ENCODE results near the gene PXMP2. TPM values are rescaled to one million over a fixed set of nuclear protein-coding genes. Genes with fewer than 3 reads are reported as not detected.

Gene PXMP2
- total RNA-seq, 1 experiment from 2014 or later = 17.8 TPM

GRCh38 chr12:132717531-132718387 is 30.4 kb downstream of the PXMP2 start:
- H3K36me3 Mint-ChIP-seq (ENCODE audit: insufficient read depth in 1 of 3, low read depth in 3 of 3) = peaks cover 30 to 78% (median 63%) of the 10 kb centered on the region in 3 experiments; a peak in 6 of 7 replicates

More at GRCh38 chr12:132717531-132718387, 30.4 kb downstream of the PXMP2 start:
- no peak overlapping the region for H4K5ac ChIP-seq (ENCODE audit: insufficient read length, low read depth, low read length)
- no peak overlapping the region for H2BK5ac ChIP-seq (ENCODE audit: insufficient read length, low read length)
- H3K9ac ChIP-seq (ENCODE audit: extremely low read depth, insufficient read length, low read length) = no peak overlapping the region
- Mint-ChIP-seq H3K27ac (peak overlapping the region in 2 of 3 experiments; percentile 10 to 40; a peak in 3 of 7 replicates), H3K27me3 (ENCODE audit: low read depth) (no peaks in the 10 kb centered on the region), H3K4me3 (no peak overlapping the region), H3K9me3 (no peaks in the 10 kb centered on the region), H3K4me1 (no peaks in the 10 kb centered on the region)
- no peaks in the 10 kb centered on the region for H3K27me3 ChIP-seq (ENCODE audit: insufficient read depth, low read length)
- H3K18ac ChIP-seq (ENCODE audit: insufficient read length, low read depth, low read length) = no peak overlapping the region
- H3K56ac ChIP-seq (ENCODE audit: insufficient read length, low read depth, low read length) = no peak overlapping the region
- H3T11ph ChIP-seq (ENCODE audit: low read length) = no peak overlapping the region
- H3K79me2 ChIP-seq (ENCODE audit: insufficient read depth, low read length) = peaks cover 6% of the 10 kb centered on the region; the same call in 1 of the 2 replicates
- no peak overlapping the region for H2BK120ac ChIP-seq (ENCODE audit: low read depth, low read length, poor library complexity, severe bottlenecking)
- H3K23me2 ChIP-seq (ENCODE audit: insufficient read length, low read depth, low read length, poor library complexity, severe bottlenecking) = no peaks in the 10 kb centered on the region
- H3K79me1 ChIP-seq (ENCODE audit: insufficient read depth, low read depth, low read length, poor library complexity, severe bottlenecking) = peaks cover 6% of the 10 kb centered on the region
- no CpG with 5 or more reads among the region's 61 CpGs for WGBS (ENCODE audit: extremely low coverage, insufficient read length, low lambda C conversion rate)
- H3K4ac ChIP-seq (ENCODE audit: low read depth, low read length) = no peak overlapping the region
- no peak overlapping the region for H3K27ac ChIP-seq (ENCODE audit: insufficient read length, low read depth, low read length)
- H2AK5ac ChIP-seq (ENCODE audit: insufficient read length, low read length) = no peak overlapping the region
- no peak overlapping the region for H2BK12ac ChIP-seq (ENCODE audit: insufficient read length, low read depth, low read length)
- no peak overlapping the region for H3K23ac ChIP-seq (ENCODE audit: insufficient read length, low read depth, low read length)
- no peak overlapping the region for H2BK20ac ChIP-seq (ENCODE audit: low read depth, low read length, poor library complexity, severe bottlenecking)
- no peak overlapping the region for H3K14ac ChIP-seq (ENCODE audit: insufficient read depth, low read length)
- no peak overlapping the region for H2AFZ ChIP-seq (ENCODE audit: low read length)
- no peaks in the 10 kb centered on the region for H3K9me3 ChIP-seq (ENCODE audit: control insufficient read depth, low read depth, low read length)
- no peak for DNase-seq
- no peak overlapping the region for H4K8ac ChIP-seq (replicated peaks; ENCODE audit: insufficient read length, low read depth, low read length)
- TF ChIP-seq, protein P1, sequence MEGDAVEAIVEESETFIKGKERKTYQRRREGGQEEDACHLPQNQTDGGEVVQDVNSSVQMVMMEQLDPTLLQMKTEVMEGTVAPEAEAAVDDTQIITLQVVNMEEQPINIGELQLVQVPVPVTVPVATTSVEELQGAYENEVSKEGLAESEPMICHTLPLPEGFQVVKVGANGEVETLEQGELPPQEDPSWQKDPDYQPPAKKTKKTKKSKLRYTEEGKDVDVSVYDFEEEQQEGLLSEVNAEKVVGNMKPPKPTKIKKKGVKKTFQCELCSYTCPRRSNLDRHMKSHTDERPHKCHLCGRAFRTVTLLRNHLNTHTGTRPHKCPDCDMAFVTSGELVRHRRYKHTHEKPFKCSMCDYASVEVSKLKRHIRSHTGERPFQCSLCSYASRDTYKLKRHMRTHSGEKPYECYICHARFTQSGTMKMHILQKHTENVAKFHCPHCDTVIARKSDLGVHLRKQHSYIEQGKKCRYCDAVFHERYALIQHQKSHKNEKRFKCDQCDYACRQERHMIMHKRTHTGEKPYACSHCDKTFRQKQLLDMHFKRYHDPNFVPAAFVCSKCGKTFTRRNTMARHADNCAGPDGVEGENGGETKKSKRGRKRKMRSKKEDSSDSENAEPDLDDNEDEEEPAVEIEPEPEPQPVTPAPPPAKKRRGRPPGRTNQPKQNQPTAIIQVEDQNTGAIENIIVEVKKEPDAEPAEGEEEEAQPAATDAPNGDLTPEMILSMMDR (conservative IDR thresholded peaks at IDR 0.05) = no peak
- H2BK15ac ChIP-seq (ENCODE audit: low read depth, low read length) = no peak overlapping the region
- no peaks in the 10 kb centered on the region for H4K20me1 ChIP-seq (ENCODE audit: control insufficient read depth, insufficient read depth, insufficient read length)
- H3K4me2 ChIP-seq (ENCODE audit: insufficient read depth, insufficient read length, low read length) = no peak overlapping the region
- no peaks in the 10 kb centered on the region for H3K4me1 ChIP-seq (ENCODE audit: insufficient read depth, low read length)
- H4K91ac ChIP-seq (ENCODE audit: insufficient read length, low read depth, low read length) = no peak overlapping the region

Measured in H9 (cell line).